GM12878 (cell line): ENCODE measurements around the gene BAHD1. TPM values are rescaled to one million over a fixed set of nuclear protein-coding genes. Genes with fewer than 3 reads are reported as not detected.
A peak's percentile ranks its signal among the peaks of the same experiment; 100 is the strongest.

Source experiments
- ATAC-seq: fragments of 200-7000 bp; cut with Tn5 transposase; 3 replicates; pipeline ENCODE4 v1.9.1; 2020; ENCODE audit warnings: mild to moderate bottlenecking, moderate library complexity
- BruUV-seq: library from RNA; stranded (reverse); fragments of 400-500 nt; replicated peaks from 2 replicates; lab custom pipeline; 2021; lab: Mats Ljungman, UMichigan
- CTCF ChIA-PET: fragments of 300-600 bp; sonication (Branson Sonifier 250); formaldehyde crosslinking; extraction: SDS; loops from one replicate; lab custom pipeline; 2021; ENCODE audit warnings: inconsistent platforms; lab: Yijun Ruan, JAX
- POLR2A ChIA-PET: fragments of 350-600 bp; formaldehyde crosslinking; extraction: SDS; loops from one replicate; lab custom pipeline; 2021; ENCODE audit warnings: inconsistent platforms; lab: Charles Lee
- RAD21 ChIA-PET: fragments of 300-600 bp; sonication (Branson Sonifier 250); formaldehyde crosslinking; loops from one replicate; lab custom pipeline; 2023; ENCODE audit warnings: antibody characterized with exemption; ENCODE audit not compliant: unreplicated experiment; lab: Charles Lee
- SMC1A ChIA-PET: fragments of 300-600 bp; sonication (Branson Sonifier 250); formaldehyde crosslinking; loops from one replicate; lab custom pipeline; 2023; ENCODE audit not compliant: unreplicated experiment, uncharacterized antibody; lab: Charles Lee
- DNase-seq: peaks from one replicate; pipeline ENCODE4 v3.0.0-alpha.2; 2011; ENCODE audit warnings: low read depth, low spot score
- FAIRE-seq: peaks from 3 replicates; lab custom pipeline; 2011; peaks lifted over from hg19 to GRCh38; lab: Jason Lieb, UNC
- H2AFZ ChIP-seq: 2 replicates; pipeline ENCODE4 v1.6.0; 2011; ENCODE audit warnings: low read depth, low read length, control low read depth; ENCODE audit not compliant: control insufficient read depth
- H3K27ac ChIP-seq: 2 replicates; pipeline ENCODE4 v1.5.1; 2011; ENCODE audit warnings: control low read depth; ENCODE audit not compliant: control insufficient read depth, insufficient read depth
- H3K27me3 ChIP-seq, 2 experiments: replicated peaks in 1 of 2; 2 replicates each; pipeline versions ENCODE4 v1.6.0 to v1.6.1; 2011; ENCODE audit warnings: low read length in 1 of 2; ENCODE audit not compliant: control insufficient read depth in 2 of 2, insufficient read depth in 2 of 2
- H3K36me3 ChIP-seq, 2 experiments: 2 replicates each; pipeline ENCODE4 v1.5.1; 2011; ENCODE audit warnings: low read length in 1 of 2; ENCODE audit not compliant: control insufficient read depth in 2 of 2, insufficient read depth in 2 of 2
- H3K4me1 ChIP-seq: 2 replicates; pipeline ENCODE4 v1.6.1; 2011; ENCODE audit warnings: mild to moderate bottlenecking, low read length, moderate library complexity, mixed read lengths; ENCODE audit not compliant: control insufficient read depth, insufficient read depth
- H3K4me2 ChIP-seq: 2 replicates; pipeline ENCODE4 v1.6.0; 2011; ENCODE audit warnings: control low read depth; ENCODE audit not compliant: control insufficient read depth, insufficient read depth
- H3K4me3 ChIP-seq: fragments of 200-600 bp; sonication (generic); 2 replicates; pipeline ENCODE4 v1.5.1; 2016
- H3K79me2 ChIP-seq: 2 replicates; pipeline ENCODE4 v1.6.0; 2011; ENCODE audit warnings: low read length; ENCODE audit not compliant: control insufficient read depth, insufficient read depth
- H3K9ac ChIP-seq: 2 replicates; pipeline ENCODE4 v1.8.0; 2011; ENCODE audit warnings: low read length, control low read depth, mixed read lengths; ENCODE audit not compliant: control insufficient read depth, insufficient read depth
- H3K9me3 ChIP-seq: replicated peaks from 3 replicates; pipeline ENCODE4 v1.5.1; 2011; ENCODE audit warnings: mild to moderate bottlenecking, low read length; ENCODE audit not compliant: control insufficient read depth, insufficient read depth
- H4K20me1 ChIP-seq: 2 replicates; pipeline ENCODE4 v1.6.0; 2011; ENCODE audit not compliant: control insufficient read depth, insufficient read depth
- ATF2 ChIP-seq: IDR thresholded peaks from 2 replicates; pipeline ENCODE4 v1.6.1; 2012; ENCODE audit warnings: low read length, inconsistent platforms
- CEBPB ChIP-seq, 2 experiments: fragments of 150-350 bp in 1 of 2; IDR thresholded peaks; 2 replicates each; pipeline ENCODE4 v1.6.1; 2012 to 2014; ENCODE audit warnings: low read depth in 2 of 2, low read length in 2 of 2, borderline replicate concordance in 1 of 2, inconsistent platforms in 1 of 2
- CTCF ChIP-seq, 3 experiments: IDR thresholded peaks in 2 of 3; conservative IDR thresholded peaks in 1 of 3; 2 replicates each; pipeline ENCODE4 v1.5.1; 2011; ENCODE audit warnings: low read depth in 3 of 3, low read length in 3 of 3, mild to moderate bottlenecking in 3 of 3, control low read depth in 2 of 3, moderate library complexity in 2 of 3, inconsistent platforms in 1 of 3, mixed read lengths in 1 of 3; ENCODE audit not compliant: control insufficient read depth in 2 of 3, insufficient read depth in 1 of 3; ENCODE audit errors: extremely low read depth in 1 of 3
- ESRRA ChIP-seq: IDR thresholded peaks from 2 replicates; pipeline ENCODE4 v1.6.1; 2012; ENCODE audit warnings: mild to moderate bottlenecking, low read length, improper control_type of control experiment
- GATAD2B ChIP-seq: fragments of 450-650 bp; conservative IDR thresholded peaks from 2 replicates; pipeline ENCODE4 v1.6.1; 2017; ENCODE audit warnings: low read depth, mild to moderate bottlenecking, moderate library complexity
- HDAC6 ChIP-seq: fragments of 200-600 bp; sonication (generic); IDR thresholded peaks from one replicate; pipeline ENCODE4 v1.8.0; 2017; ENCODE audit warnings: antibody characterized with exemption; ENCODE audit not compliant: unreplicated experiment
- IKZF2 ChIP-seq, 2 experiments: fragments of 450-650 bp; IDR thresholded peaks; 2 replicates each; pipeline ENCODE4 v1.6.1; 2017; ENCODE audit warnings: mild to moderate bottlenecking in 2 of 2, moderate library complexity in 2 of 2
- NFYB ChIP-seq: IDR thresholded peaks from 2 replicates; pipeline ENCODE4 v1.6.1; 2011; ENCODE audit warnings: low read depth, mild to moderate bottlenecking, low read length, improper control_type of control experiment, moderate library complexity; ENCODE audit not compliant: insufficient read depth
- RB1 ChIP-seq: fragments of 450-650 bp; formaldehyde crosslinking; IDR thresholded peaks from 2 replicates; pipeline ENCODE4 v1.6.1; 2017; ENCODE audit warnings: mild to moderate bottlenecking, borderline replicate concordance
- RELB ChIP-seq: fragments of 450-650 bp; IDR thresholded peaks from 2 replicates; pipeline ENCODE4 v1.6.1; 2017; ENCODE audit warnings: low read depth, mild to moderate bottlenecking, moderate library complexity
- TAF1 ChIP-seq: IDR thresholded peaks from 2 replicates; pipeline ENCODE4 v1.6.1; 2011; ENCODE audit warnings: mild to moderate bottlenecking, low read depth, low read length, borderline replicate concordance
- TCF3 ChIP-seq: IDR thresholded peaks from 2 replicates; pipeline ENCODE4 v1.6.1; 2012; ENCODE audit warnings: low read depth, mild to moderate bottlenecking, low read length, borderline replicate concordance; ENCODE audit not compliant: insufficient read depth
- ZNF592 ChIP-seq: fragments of 450-650 bp; IDR thresholded peaks from 2 replicates; pipeline ENCODE4 v1.6.1; 2017; ENCODE audit warnings: mild to moderate bottlenecking, moderate library complexity
- WGBS: methylation state at CpG from one replicate; pipeline ENCODE4 v1.1.6; 2016; ENCODE audit warnings: low lambda C conversion rate; ENCODE audit not compliant: insufficient replicate concordance, insufficient coverage; ENCODE audit errors: missing lambda C conversion rate; 5-methylcytosine and 5-hydroxymethylcytosine counted together
- in situ Hi-C: fragments of 300-500 bp; cut with MboI; formaldehyde crosslinking; loops from 9 replicates; pipeline ENCODE4 v1.14.3; 2018; ENCODE audit warnings: mixed read lengths
- intact Hi-C: fragments of 100-400 bp; cut with micrococcal nuclease; formaldehyde crosslinking; loops from one replicate; pipeline ENCODE4 v1.14.2; 2022; ENCODE audit not compliant: unreplicated experiment
- polyA plus RNA-seq, 11 experiments: library from polyadenylated mRNA; depleted of rRNA in 4 of 11; unstranded in 6 of 11; stranded (reverse) in 5 of 11; fragments of >200 nt; fragmentation: Nextera tagmentation in 4 of 11; fragmentation: Illumina TruSeq in 1 of 11; extraction: Ambion mirVana in 4 of 11; extraction: Trizol in 1 of 11; gene quantifications; 1 replicate in 1 of 11; 2 replicates in 10 of 11; pipeline versions ENCODE4 v1.2.1 to v1.2.3, GENCODE V29; 2011 to 2016; ENCODE audit warnings: inconsistent platforms in 2 of 11, missing spikeins in 2 of 11, low read depth in 1 of 11
- total RNA-seq, 4 experiments: library from RNA; depleted of rRNA in 3 of 4; stranded (reverse); fragments of >200 nt in 3 of 4; fragmentation: Illumina TruSeq in 1 of 4; extraction: Trizol in 1 of 4; gene quantifications; 2 replicates each; pipeline versions ENCODE4 v1.2.1 to v1.2.3, GENCODE V29; 2013 to 2021

BAHD1 gene
- total and polyA plus RNA-seq, 10 of the 15 experiments (the other 5 are each of a cell fraction or from before 2014, with no cell fraction given): 0.21 to 21.8 (median 5.8) TPM

- intact Hi-C loops: no loop called here
- ATAC-seq: no peak
- Histone ChIP-seq H3K9ac (no peak overlapping the region), H2AFZ (no peak overlapping the region), H3K4me3 (no peak overlapping the region), H3K27ac (peak overlapping the region; percentile 6; the same call in 1 of the 2 replicates), H3K4me1 (peaks cover 24% of the 10 kb centered on the region), H3K4me2 (no peak overlapping the region), H4K20me1 (no peaks in the 10 kb centered on the region; the same call in 1 of the 2 replicates), H3K27me3 (no peaks in the 10 kb centered on the region), H3K79me2 (peaks cover 3% of the 10 kb centered on the region; the same call in 1 of the 2 replicates), H3K9me3 (no peaks in the 10 kb centered on the region), H3K36me3 (peaks cover 14 to 15% of the 10 kb centered on the region in 2 experiments)
- ChIA-PET SMC1A (no interaction called here), CTCF (interaction anchor here (0.6 to 0.8 kb wide), 3 partner anchors 9 to 122 kb away, joined by 3 to 4 read pairs (median 3); no protein-coding TSS in a partner anchor), RAD21 (no interaction called here), POLR2A (interaction anchor here (1.0 kb wide), 1 partner anchor 10 kb away, joined by 3 read pairs; no protein-coding TSS in a partner anchor)
- 73% methylated on average over 6 of the region's 7 CpGs for WGBS
- no TSS peak for BruUV-seq
- in situ Hi-C loops: no loop called here
- no peak for FAIRE-seq
- no peak for DNase-seq
- no peak for TF ChIP-seq CTCF (IDR thresholded peaks at IDR 0.05 in 2 of 3, conservative IDR thresholded peaks at IDR 0.05 in 1 of 3; ENCODE audit: control insufficient read depth in 2 of 3, extremely low read depth in 1 of 3, insufficient read depth in 1 of 3, low read depth in 3 of 3, low read length in 3 of 3)
- TF ChIP-seq CEBPB (IDR thresholded peaks at IDR 0.05; ENCODE audit: borderline replicate concordance in 1 of 2, low read depth in 2 of 2, low read length in 2 of 2): no peak
- no peak for TF ChIP-seq IKZF2 (IDR thresholded peaks at IDR 0.05)
- TF ChIP-seq RB1: no peak
- TF ChIP-seq NFYB: no peak
- TF ChIP-seq HDAC6: no peak
- TF ChIP-seq RELB: no peak
- TF ChIP-seq ZNF592: no peak
- TF ChIP-seq TCF3: no peak
- no peak for TF ChIP-seq ESRRA
- no peak for TF ChIP-seq TAF1
- TF ChIP-seq GATAD2B: no peak
- TF ChIP-seq ATF2: no peak
Observed at GRCh38 chr15:40466426-40467260, 25.9 kb downstream of the BAHD1 start.
